SU-DHL-6 (cell line): ENCODE results near the gene LCN10.

Source experiments
- H2AFZ ChIP-seq: fragments of 200-600 bp; sonication (generic); 2 replicates; pipeline ENCODE4 v1.6.1; 2014; ENCODE audit warnings: low read depth, mild to moderate bottlenecking, moderate library complexity, mixed read lengths, antibody characterized with exemption, low read length; ENCODE audit not compliant: severe bottlenecking
- H3F3A ChIP-seq: fragments of 200-600 bp; shearing (Covaris generic); 2 replicates; pipeline ENCODE4 v1.6.0; 2016; ENCODE audit warnings: antibody characterized with exemption, mild to moderate bottlenecking; ENCODE audit not compliant: insufficient read depth
- H3K27ac ChIP-seq: fragments of 200-600 bp; sonication (generic); 2 replicates; pipeline ENCODE4 v1.5.1; 2016; ENCODE audit warnings: low read depth, mild to moderate bottlenecking, low read length, moderate library complexity, mixed read lengths
- H3K27me3 ChIP-seq: fragments of 200-600 bp; sonication (generic), shearing (Covaris generic); 2 replicates; pipeline ENCODE4 v1.6.0; 2014; ENCODE audit warnings: mild to moderate bottlenecking, low read length
- H3K36me3 ChIP-seq: fragments of 200-600 bp; sonication (generic); 2 replicates; pipeline ENCODE4 v1.6.1; 2014; ENCODE audit warnings: mild to moderate bottlenecking, low read length, mixed read lengths
- H3K4me2 ChIP-seq: fragments of 300-600, 200-600 bp; shearing (Covaris generic), sonication (generic); 2 replicates; pipeline ENCODE4 v1.6.0; 2014; ENCODE audit warnings: low read length, low read depth, mild to moderate bottlenecking; ENCODE audit not compliant: poor library complexity, severe bottlenecking
- H3K4me3 ChIP-seq: fragments of 200-600 bp; sonication (generic); 2 replicates; pipeline ENCODE4 v1.5.1; 2014; ENCODE audit warnings: antibody characterized with exemption, low read length, mild to moderate bottlenecking, mixed read lengths; ENCODE audit not compliant: insufficient read depth, poor library complexity, severe bottlenecking
- H3K79me2 ChIP-seq: fragments of 200-600 bp; sonication (generic); 2 replicates; pipeline ENCODE4 v1.6.1; 2014; ENCODE audit warnings: mild to moderate bottlenecking, low read length, moderate library complexity; ENCODE audit not compliant: insufficient read depth
- H3K9ac ChIP-seq: fragments of 200-600 bp; sonication (generic); 2 replicates; pipeline ENCODE4 v1.7.0; 2014; ENCODE audit warnings: mild to moderate bottlenecking, low read length
- H3K9me2 ChIP-seq: fragments of 200-600 bp; sonication (generic); replicated peaks from 2 replicates; pipeline ENCODE4 v1.6.1; 2014; ENCODE audit warnings: low read length; ENCODE audit not compliant: insufficient read depth
- H3K9me3 ChIP-seq: fragments of 200-600 bp; sonication (generic); 2 replicates; pipeline ENCODE4 v1.6.1; 2014; ENCODE audit warnings: low read length, mixed read lengths; ENCODE audit not compliant: insufficient read depth
- H4K20me1 ChIP-seq: fragments of 200-600 bp; sonication (generic); 2 replicates; pipeline ENCODE4 v1.6.1; 2014; ENCODE audit warnings: low read depth, mild to moderate bottlenecking, antibody characterized with exemption, low read length, moderate library complexity, mixed read lengths
- CTCF ChIP-seq: fragments of 200-600 bp; sonication (generic); IDR thresholded peaks from one replicate; pipeline ENCODE4 v1.5.1; 2017; ENCODE audit warnings: antibody characterized with exemption, mild to moderate bottlenecking, low read length, moderate library complexity; ENCODE audit not compliant: insufficient read depth, poor library complexity, severe bottlenecking
- EZH2phosphoT487 ChIP-seq: fragments of 200-600 bp; sonication (generic), shearing (Covaris generic); conservative IDR thresholded peaks from 2 replicates; pipeline ENCODE4 v1.6.1; 2018; ENCODE audit warnings: mild to moderate bottlenecking, antibody characterized with exemption, low read length, moderate library complexity, mixed read lengths

LCN10 gene

GRCh38 chr9:136700959-136701667 lies 41.6 kb downstream of the LCN10 start:
- no peaks in the 10 kb centered on the region for H3K27me3 ChIP-seq
- H3K9me3 ChIP-seq, result no peaks in the 10 kb centered on the region
- no peaks in the 10 kb centered on the region for H3F3A ChIP-seq
- no peak overlapping the region for H3K4me3 ChIP-seq
- no peaks in the 10 kb centered on the region for H3K9me2 ChIP-seq
- H4K20me1 ChIP-seq, result no peaks in the 10 kb centered on the region
- H3K27ac ChIP-seq, result no peak overlapping the region
- no peak overlapping the region for H3K9ac ChIP-seq
- TF ChIP-seq CTCF (no peak), EZH2phosphoT487 (no peak)
- no peaks in the 10 kb centered on the region for H3K79me2 ChIP-seq
- H3K4me2 ChIP-seq, result peak overlapping the region; percentile 33
- no peaks in the 10 kb centered on the region for H3K36me3 ChIP-seq
- H2AFZ ChIP-seq, result no peak overlapping the region

GRCh38 chr9:136700304-136700703 lies 42.4 kb downstream of the LCN10 start:
- Histone ChIP-seq H3K4me2 (no peak overlapping the region), H3K79me2 (no peaks in the 10 kb centered on the region), H3K27ac (no peak overlapping the region), H3K36me3 (no peaks in the 10 kb centered on the region), H4K20me1 (no peaks in the 10 kb centered on the region), H3K9me3 (no peaks in the 10 kb centered on the region), H3K27me3 (no peaks in the 10 kb centered on the region), H3K4me3 (no peak overlapping the region), H3K9ac (no peak overlapping the region), H3K9me2 (no peaks in the 10 kb centered on the region), H3F3A (no peaks in the 10 kb centered on the region), H2AFZ (no peak overlapping the region)
- TF ChIP-seq EZH2phosphoT487 (no peak), CTCF (no peak)

- no peaks in the 10 kb centered on the region for H3K79me2 ChIP-seq
- no peaks in the 10 kb centered on the region for H3K27me3 ChIP-seq
- H3K9me2 ChIP-seq, result no peaks in the 10 kb centered on the region
- no peak overlapping the region for H3K27ac ChIP-seq
- TF ChIP-seq EZH2phosphoT487 (no peak), CTCF (no peak)
- H3K9me3 ChIP-seq, result no peaks in the 10 kb centered on the region
- H3K4me2 ChIP-seq, result no peak overlapping the region
- H3K36me3 ChIP-seq, result no peaks in the 10 kb centered on the region
- H4K20me1 ChIP-seq, result no peaks in the 10 kb centered on the region
- no peak overlapping the region for H3K9ac ChIP-seq
- H2AFZ ChIP-seq, result no peak overlapping the region
- H3F3A ChIP-seq, result no peaks in the 10 kb centered on the region
- no peak overlapping the region for H3K4me3 ChIP-seq
Measured at GRCh38 chr9:136698635-136699246, 44.0 kb downstream of the LCN10 start.
